GM21360 (cell line): ENCODE data around the gene PAK6.

Experiments used
- ATAC-seq: cut with Tn5 transposase; IDR thresholded peaks from one replicate; pipeline ENCODE4 v1.9.1; 2021; ENCODE audit warnings: mild to moderate bottlenecking, moderate library complexity; ENCODE audit not compliant: unreplicated experiment

PAK6 gene

DNA sequence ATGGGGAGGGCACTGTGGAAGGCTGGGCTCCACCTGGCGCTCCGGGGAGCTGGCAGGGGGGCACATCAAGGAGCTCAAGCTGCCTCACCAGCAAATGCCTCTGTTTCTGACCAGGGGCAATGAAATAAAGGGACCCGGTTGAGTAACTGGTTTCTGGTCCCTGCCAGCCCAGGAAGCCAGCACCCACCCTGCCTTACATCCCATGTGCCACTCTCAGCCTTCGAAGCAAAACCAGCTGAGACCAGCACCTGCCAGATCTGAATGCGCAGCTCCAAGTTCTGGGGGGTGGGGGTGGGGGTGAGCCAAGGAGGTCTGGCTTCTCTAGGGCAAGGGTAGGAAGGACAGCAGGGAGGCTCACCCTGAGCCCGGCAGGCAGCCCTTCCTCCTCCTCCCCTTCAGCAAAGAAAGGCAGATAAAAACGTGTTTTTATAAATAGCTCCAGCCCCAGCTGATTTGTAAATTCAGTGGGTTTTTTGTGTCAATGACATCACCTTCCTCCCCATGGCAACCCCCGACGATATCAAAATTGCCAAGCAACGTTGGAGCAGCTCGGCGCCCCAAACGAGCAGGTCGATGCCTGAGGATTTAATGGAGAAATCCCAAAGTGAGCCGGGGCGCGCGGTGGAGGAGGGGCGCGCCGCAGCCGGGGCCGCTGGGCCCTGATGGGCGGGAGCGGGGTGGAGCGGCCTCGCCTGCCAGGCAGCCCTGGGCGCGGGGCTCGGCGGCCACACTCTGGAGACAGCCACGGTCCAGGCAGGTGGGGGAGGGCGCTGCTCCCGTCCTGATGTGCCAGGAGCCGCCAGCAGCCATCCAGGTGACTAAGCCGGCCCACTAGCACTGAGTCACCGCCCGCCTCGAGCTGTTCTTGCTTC lies at the start of gene PAK6:
TSS of gene PAK6 (plus strand) at position 532 of the 872 bp plus-strand sequence. CDS start 25,723 bp downstream, outside the sequence.
- ATAC-seq, result no peak

DNA sequence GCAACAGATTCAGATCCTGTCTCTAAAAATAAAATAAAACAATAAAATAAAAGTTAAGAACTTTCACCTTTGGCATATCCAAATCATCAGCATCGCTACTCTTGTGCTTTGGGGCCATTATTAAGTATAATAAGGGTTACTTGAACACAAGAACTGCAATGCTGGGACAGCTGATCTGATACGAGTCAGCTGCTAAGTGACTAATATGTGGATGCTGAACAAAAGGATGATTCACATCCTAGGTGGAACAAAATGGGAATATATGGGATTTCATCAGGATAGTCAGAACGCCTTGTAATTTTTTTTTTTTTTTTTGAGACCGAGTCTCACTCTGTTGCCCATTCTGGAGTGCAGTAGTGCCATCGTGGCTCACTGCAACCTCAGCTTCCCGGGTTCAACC lies 48.3 kb upstream of the PAK6 start:
- ATAC-seq, result no peak

DNA sequence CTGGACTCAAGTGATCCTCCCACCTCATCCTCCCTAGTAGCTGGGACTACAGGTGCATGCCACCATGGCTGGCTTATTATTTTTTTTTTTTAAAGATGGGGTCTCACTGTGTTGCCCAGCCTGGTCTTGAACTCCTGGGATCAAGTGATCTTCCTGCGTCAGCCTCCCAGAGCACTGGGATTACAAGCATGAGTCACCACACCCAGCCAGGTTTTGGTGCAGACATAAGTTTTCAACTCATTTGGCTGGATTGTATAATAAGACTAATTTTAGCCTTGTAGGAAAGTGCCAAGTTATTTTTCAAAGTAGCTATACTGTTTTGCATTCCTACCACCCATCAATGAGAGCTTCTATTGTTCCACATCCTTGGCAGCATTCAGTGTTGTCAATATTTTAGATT lies 45.9 kb upstream of the PAK6 start:
- no peak for ATAC-seq

DNA sequence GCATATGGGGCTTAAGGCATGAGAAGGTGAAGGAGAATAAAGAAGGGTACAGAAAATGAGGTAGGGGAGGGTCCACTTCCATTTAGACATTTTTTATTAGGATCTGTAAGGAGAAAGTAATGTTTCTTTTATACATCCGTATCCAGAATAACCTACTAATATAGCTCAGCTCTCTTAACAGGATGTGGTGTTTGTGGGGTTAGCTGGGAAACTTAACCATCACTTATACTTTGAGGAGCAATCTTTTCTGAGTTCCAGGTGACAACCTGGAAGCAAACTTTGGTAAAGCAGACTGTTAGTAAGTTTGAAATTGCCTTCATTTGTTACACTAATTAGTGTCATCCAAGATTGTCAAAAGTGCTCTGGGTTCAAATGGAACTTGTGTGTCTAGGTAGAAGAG lies 41.4 kb upstream of the PAK6 start:
- ATAC-seq, result no peak

DNA sequence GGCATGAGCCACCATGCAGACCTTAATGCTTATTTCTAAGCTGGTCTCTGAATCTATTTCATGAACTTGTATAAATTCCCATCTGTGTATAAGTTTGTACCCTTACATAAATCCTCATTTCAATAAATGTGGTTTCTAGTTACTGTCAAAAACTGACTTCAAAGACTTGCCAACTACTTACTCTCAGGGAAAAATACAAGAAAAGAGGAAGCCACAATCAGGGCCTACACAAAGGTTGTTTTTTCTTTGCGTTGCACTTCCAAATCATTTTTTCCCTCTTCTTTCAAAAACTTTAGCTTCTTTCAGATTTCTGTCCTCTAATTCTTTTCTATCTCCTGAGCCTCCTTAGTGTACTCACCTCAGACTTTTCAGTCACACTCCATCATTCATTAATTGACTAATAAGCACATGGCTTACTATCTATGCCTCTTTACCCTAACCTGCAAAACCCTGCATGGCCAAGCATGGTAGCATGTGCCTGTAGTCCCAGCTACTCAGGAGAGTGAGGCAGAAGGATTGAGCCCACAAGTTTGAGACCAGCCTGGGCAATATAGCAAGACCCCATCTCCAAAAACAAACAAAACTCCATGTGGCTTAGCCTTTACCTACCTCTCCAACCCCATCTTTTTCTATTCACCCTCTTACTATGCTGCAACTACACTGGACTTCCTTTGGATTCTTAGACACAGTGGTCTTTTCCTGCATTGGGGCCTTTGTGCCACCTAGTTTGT lies 40.3 kb upstream of the PAK6 start:
- no peak for ATAC-seq

DNA sequence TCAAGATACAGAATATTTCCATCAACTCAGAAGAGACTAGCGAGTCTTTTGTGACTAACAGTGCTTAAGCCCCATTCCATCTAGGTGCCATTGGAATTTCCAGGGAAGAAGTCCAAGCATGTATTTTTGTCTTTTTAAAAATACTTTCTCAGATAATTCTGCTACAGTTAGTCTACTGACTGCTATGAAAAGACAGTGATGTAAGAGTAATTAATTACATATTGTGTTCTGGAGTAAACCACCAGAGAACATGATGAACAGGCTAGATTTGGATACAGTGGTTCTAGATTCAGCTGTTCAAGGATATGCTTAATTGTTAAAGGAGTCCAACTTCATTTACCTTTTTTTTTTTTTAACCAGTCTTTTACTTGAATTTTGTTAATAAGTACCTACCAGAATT lies 34.8 kb upstream of the PAK6 start:
- no peak for ATAC-seq

DNA sequence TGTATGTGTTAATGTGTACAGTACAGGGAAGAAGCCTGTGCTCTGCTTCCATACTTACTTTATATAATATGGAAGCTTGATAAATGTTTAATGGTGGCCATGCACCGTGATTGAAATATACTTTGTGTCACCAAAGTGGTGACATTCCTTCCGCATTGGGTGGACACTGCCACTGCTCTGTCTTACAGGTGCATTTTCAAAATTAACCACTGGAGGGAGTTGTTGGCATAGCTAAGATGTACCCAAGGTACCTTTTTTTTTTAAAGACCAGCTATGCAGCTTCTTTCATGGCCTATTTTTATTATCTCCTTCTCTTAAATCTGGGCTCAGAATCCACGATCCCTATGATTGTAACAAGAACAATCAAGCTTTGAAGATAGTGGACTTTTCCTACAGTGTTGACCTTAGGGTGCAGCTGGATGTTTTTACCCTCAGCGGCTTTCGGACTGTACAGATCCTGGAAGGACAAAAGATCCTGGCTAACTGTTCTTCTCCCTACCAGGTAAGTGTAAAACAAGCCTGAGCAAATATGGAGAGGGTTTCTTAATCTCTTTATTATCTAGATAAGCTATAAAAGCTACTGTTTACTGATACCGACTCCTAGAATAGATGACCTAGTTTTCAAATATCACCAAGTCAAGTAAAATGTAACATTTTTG lies 21.6 kb upstream of the PAK6 start:
- ATAC-seq, result no peak

DNA sequence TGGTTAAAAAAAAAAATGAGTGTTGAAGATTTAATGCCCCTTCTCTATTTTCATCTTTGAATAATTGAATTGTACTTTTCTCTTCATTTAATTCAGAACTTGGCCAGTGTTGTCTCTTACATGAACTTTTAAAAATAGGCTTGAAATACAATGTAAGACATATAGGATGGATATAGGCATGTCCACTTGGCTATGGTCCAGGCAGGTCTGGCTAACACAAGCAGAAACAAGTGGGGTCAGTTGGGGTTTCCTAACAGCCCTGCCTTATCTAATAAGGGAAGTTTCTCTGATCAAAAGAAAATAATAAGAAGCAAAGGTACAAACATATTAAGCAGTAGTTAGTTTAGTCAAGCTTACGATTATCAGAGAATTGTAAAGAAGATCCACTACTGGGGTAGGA lies 19.1 kb upstream of the PAK6 start:
- ATAC-seq, result no peak

DNA sequence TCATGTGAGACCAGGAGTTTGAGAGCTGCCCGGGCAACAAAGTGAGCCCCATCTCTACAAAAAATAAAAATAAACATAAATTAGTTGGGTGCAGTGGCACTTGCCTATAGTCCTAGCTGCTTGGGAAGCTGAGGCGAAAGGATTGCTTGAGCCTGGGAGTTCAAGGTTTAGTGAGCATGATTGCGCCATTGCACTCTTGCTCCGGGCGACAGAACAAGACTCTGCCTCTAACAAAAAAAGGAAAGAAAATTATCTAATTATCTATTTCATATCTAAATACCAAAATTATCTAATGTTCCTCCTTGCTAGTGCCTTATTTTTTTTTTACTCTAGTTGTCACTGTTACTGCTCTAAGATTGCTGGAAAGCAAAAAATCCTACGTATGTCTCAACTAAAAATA lies 16.7 kb upstream of the PAK6 start:
- no peak for ATAC-seq

DNA sequence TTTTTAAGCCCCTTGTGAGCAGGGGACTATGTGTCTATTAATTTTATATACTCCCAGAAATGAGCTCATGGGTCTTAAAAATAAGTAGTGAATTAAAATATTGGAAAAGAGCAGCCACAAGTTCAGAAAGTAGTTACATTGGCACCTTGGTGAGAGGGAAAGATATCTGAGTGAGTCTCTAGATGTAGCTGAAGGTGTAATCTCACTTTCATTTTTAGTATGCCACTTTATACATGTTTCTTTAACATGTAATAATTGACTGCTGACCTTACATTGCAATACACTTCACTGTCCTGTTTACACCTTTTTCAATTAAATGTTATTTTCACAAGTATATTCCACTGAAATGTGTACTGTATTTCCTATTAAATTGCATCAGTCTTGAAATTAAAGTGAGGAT lies 12.1 kb upstream of the PAK6 start:
- ATAC-seq, result no peak

DNA sequence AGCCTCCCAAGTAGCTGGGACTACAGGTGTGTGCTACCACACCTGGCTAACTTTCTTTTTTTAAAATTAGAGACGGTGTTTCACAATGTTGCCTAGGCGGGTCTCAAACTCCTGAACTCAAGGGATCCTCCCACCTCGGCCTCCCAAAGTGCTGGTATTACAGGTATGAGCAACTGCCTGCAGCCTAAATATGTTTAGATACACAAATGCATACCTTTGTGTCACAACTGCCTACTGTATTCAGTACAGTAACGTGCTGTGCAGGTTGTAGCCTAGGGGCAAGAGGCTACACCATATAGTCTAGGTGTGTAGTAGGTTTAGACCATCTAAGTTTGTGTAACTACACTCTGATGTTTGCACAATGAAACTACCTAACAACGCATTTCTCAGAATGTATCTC lies 9.5 kb upstream of the PAK6 start:
- ATAC-seq, result no peak

DNA sequence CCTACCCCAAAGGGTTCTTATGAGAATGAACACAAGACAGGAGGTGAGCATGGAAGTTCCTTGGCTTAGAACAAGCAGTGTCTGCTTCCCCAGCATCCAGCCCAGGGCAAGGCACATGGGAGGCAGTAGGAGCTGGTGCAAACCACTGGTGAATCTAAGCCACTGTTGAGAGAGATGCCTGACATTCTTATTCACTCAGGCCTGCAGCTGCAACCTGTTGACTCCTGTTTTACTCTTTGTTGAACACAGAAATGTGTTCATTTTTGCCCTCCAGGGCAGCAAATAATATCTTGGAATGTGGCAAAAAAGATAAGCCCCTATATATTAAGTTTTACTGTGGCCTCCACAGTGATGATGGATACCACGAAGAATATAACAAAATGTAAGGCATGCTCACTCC lies 8.9 kb upstream of the PAK6 start:
- ATAC-seq, result no peak

DNA sequence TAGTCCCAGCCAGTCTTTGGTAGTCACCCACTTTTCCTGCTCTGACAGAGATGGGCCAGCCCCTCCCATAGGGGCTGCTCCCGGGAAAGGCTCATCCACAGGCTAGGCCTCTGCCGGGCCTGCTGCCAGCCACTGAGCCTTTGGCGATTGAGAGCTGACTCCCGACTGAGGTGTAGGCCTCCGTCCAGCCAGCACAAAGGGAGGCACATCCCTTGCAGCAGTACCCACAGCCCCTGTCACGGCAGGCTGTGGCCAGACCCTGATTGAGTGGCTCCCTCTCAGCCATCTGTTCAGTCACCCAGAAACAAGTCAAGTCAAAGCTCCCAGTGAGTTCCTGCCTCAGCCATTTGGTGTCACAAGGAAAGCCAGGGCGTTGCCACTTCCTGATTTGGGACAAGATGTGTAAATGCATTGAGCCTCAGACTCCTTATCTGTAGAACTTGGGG lies 6.2 kb upstream of the PAK6 start:
- ATAC-seq, result no peak

DNA sequence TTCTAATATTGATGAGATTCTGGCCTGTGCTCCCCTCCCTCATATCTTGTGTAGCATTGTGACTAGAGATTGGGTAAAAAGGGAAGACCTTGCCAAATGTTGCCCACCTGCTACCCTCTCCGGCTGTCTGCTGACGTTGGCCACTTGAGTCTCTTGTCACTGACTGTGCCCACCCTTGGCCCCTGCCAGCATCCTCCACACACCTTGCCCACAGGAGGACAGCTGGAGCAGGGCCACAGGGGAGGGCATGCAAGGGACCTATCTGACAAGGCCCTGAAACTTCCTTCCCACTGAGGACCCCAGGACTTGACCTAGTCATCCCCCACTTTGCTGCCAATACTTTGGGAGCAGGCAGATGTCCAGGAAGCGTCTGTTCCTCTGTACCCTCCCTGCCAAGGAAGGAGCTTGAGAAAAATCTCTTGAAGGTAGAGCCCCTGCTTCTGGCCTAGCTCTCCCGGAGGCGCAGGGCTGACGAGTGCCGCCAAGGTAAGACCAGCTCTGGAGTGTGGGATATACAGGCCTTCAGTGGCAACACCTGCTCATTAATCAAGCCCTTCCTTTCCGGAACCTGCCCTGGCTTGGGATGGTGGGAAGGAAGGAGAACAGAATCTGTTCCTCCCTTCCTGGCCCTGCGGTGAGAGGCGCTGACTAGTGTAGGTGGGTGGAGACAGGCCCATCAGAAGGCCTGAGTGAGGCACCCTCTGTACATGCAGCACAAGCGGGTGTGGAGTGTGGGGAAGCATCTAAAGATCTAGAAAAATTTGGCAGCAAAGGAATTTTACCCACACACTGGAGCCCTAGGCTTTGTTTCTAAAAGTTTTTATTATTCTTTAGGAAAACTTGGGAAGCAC lies 4.9 kb upstream of the PAK6 start:
- ATAC-seq, result no peak

DNA sequence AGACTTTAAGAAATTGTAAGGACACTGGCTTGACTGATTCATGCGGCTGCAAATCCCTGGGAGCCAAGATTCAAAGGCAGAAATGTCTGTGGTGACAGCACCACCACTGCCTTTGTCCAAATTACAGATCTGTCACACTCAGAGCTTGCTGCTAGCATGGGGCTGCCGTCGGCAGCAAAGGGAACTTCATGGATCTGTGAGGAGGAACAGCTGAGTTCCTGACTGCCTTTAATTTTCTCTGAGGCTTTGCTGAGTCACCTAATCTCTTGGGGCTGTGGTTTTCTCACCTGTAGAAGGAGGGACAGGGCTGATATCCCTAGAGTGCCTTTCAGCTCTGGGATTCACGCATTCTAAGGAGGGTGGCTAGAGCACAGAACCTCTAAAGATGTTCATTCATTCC lies 4.1 kb upstream of the PAK6 start:
- ATAC-seq, result no peak

DNA sequence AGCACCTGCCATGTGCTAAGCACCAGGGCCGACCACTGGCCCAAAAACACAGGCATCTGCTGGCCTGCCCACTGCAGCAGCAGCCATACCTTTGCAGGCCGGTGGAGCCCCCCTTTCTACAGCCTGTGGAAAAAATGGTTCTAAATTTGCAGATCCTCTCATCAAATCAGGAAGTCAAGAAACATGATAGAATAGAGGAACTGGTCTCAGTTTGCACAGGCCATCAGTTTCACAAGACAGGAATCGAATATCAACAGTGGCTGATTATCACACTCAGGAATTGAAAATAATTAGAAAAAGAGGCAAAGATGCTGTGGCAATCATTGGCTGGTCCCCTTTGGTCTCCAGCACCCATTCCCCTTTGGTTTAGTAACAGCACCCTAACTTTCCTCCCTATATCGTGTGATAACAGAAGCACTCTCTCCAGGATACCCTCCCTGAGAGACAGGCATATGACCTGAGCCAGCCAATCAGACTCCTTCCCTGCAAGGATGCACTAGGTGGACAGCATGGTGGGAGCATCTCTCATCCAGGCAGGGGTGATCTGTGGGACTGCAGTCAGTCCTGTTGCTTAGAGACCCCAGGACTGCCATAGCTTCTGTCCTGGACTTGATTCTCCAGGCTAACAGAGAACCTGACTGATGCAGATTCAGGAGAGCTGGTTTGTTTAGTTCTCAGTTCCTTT lies 3.5 kb upstream of the PAK6 start:
- no peak for ATAC-seq

DNA sequence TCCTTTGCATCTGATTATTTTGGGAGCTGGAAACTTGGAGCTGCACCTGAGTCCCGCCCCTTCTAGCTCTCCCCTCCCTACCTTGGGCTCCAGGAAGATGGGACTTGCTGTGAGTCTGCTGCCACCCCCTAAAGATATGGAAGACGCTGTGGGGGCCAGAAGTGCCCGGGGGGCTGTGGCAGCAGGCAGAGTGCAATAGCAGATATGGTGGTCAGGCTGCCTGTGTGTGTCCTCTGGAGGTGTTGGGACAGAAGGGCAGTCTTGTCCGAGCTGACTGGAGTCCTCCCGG lies 485 bp downstream of the PAK6 start:
- ATAC-seq, result no peak

DNA sequence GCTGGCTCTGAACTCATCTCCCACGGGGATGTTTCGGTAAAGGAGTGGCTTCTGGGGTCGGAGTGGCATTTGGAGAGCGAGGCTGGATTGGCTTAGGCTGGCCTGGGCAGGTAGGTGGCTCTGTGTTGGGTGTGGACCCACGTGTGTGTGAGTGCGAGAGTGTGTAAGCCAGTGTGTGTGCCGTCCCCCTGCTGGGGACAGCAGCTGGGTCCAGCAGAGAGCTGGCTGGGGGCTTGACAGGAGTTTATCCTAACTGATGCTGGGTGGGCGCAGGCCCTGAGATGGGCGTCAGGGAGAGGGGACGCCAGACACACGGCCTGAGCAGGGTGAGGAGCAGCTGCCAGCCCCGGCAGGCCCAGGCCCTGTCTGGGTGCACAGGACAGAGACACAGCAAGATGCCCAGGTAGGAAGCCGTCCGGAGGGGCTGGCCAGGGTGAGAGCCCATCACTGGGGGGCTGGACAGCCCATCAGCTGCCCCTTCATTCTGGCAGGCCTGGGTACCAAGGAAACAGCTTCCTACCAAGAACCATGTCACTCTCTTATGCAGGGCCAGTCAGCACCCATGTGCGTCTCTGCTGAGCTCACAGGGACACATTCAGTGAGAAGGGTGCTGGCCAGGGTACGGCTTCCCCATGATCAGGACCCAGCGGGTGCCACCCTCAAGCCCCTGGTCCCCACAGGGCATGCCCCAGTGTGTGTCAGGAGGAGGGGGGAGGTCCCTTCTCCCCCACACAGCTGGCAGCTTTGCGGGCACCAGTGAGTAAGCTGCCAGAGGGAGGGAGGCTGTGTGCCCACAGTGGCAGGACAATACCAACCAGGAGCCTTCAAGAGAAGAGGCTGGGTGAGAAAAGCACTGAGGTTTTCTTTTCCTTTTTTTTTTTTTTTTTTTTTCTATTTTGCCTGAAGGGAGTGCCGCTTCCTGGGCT lies 1.1 kb downstream of the PAK6 start:
- no peak for ATAC-seq

DNA sequence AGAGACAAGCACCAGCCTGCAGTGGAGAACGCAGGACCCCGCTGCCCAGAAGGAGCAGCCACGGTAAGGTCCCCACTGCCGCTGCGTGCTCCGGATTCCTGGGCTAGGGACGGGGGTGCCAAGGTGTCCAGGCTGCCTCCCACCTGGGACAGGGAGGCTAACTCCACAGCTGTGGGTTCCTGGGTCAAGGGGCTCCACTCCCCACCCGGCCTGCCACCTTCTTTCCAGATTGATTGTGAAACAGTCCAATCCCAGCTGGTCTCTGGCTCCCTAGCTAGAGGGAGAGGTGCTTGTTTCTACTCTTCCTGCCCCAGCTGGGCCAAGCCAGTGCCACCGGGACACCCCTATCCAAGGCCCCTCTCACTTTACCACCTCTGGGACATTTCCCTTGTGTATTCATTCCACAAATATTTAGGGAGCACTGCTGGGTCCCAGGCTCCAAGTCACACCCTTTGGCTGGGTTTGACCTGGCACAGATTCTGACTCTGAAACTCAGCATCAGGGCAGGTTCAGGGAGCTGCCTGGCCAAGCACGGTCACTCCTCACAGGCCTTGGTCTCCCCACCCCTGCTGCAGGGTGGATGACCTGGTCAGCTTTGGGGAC lies 1.9 kb downstream of the PAK6 start:
- no peak for ATAC-seq
